WERI-Rb-1 (cell line): Measurements from ENCODE around the gene TEDC1.

Experiments
- DNase-seq: peaks from one replicate; pipeline ENCODE4 v3.0.0-alpha.2; 2020
- H3K27ac ChIP-seq: fragments of 250-450 bp; sonication (Bioruptor Pico); 2 replicates; pipeline ENCODE4 v1.5.1; 2020; ENCODE audit warnings: mild to moderate bottlenecking, moderate library complexity
- H3K27me3 ChIP-seq: fragments of 250-450 bp; sonication (Bioruptor Pico); 2 replicates; pipeline ENCODE4 v1.5.1; 2021; ENCODE audit warnings: mild to moderate bottlenecking, low read depth, moderate library complexity; ENCODE audit not compliant: insufficient read depth, severe bottlenecking
- H3K36me3 ChIP-seq: fragments of 250-450 bp; sonication (Bioruptor Pico); 2 replicates; pipeline ENCODE4 v1.5.1; 2020; ENCODE audit warnings: mild to moderate bottlenecking, moderate library complexity
- H3K4me3 ChIP-seq: 2 replicates; pipeline ENCODE4 v1.5.1; 2011; ENCODE audit warnings: low read depth, mild to moderate bottlenecking, control low read depth, low read length
- H3K9me3 ChIP-seq: fragments of 250-450 bp; sonication (Bioruptor Pico); 2 replicates; pipeline ENCODE4 v1.5.1; 2021; ENCODE audit warnings: mild to moderate bottlenecking, moderate library complexity; ENCODE audit not compliant: severe bottlenecking
- TF ChIP-seq, protein P1 (sequence below): IDR thresholded peaks from 2 replicates; pipeline ENCODE4 v1.5.1; 2011; ENCODE audit warnings: low read depth, mild to moderate bottlenecking, control low read depth, inconsistent platforms, low read length

TEDC1 gene

DNA sequence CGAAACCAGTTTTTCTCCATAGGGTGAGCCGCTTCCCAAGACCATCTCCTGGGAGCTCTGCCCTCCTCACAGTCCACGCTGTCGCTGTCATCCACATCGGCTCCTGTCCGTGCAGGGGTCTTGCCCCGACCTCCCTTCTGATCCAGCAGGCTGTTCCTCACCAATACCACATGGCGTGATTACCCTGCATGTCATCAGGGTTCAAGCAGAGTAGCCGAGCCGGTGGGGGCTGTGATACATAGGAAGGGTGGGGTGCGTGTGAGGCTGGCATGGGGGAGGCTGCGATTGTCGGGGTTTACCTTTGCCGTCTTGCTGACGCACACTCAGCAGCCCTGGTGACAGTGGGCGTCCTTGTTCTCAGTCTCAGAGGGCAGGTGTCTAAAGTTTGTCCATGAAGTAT lies 17.0 kb downstream of the TEDC1 start:
- Histone ChIP-seq H3K9me3 (no peaks in the 10 kb centered on the region), H3K36me3 (no peaks in the 10 kb centered on the region), H3K27me3 (no peaks in the 10 kb centered on the region), H3K27ac (no peak overlapping the region), H3K4me3 (no peak overlapping the region)
- TF ChIP-seq, protein P1, sequence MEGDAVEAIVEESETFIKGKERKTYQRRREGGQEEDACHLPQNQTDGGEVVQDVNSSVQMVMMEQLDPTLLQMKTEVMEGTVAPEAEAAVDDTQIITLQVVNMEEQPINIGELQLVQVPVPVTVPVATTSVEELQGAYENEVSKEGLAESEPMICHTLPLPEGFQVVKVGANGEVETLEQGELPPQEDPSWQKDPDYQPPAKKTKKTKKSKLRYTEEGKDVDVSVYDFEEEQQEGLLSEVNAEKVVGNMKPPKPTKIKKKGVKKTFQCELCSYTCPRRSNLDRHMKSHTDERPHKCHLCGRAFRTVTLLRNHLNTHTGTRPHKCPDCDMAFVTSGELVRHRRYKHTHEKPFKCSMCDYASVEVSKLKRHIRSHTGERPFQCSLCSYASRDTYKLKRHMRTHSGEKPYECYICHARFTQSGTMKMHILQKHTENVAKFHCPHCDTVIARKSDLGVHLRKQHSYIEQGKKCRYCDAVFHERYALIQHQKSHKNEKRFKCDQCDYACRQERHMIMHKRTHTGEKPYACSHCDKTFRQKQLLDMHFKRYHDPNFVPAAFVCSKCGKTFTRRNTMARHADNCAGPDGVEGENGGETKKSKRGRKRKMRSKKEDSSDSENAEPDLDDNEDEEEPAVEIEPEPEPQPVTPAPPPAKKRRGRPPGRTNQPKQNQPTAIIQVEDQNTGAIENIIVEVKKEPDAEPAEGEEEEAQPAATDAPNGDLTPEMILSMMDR: no peak
- DNase-seq: no peak

DNA sequence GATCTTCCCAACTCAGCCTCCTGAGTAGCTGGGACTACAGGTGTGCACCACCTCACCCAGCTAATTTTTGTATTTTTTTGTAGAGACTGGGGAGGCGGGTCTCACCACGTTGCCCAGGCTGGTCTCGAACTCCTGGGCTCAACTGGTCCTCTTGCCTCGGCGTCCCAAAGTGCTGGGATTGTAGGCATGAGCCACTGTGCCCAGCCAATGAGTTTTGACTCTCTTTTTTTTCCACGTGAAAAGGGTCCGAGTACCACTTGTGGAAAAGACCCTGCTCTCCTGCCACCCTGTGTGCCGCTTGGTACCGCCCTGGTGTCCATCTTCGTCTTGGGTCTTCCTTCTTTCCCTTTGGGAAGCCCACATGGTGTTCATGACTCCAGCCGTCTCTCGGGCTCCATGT lies 17.6 kb downstream of the TEDC1 start:
- Histone ChIP-seq H3K36me3 (no peaks in the 10 kb centered on the region), H3K27ac (no peak overlapping the region), H3K27me3 (no peaks in the 10 kb centered on the region), H3K9me3 (no peaks in the 10 kb centered on the region), H3K4me3 (no peak overlapping the region)
- TF ChIP-seq, protein P1: no peak
- DNase-seq: no peak

DNA sequence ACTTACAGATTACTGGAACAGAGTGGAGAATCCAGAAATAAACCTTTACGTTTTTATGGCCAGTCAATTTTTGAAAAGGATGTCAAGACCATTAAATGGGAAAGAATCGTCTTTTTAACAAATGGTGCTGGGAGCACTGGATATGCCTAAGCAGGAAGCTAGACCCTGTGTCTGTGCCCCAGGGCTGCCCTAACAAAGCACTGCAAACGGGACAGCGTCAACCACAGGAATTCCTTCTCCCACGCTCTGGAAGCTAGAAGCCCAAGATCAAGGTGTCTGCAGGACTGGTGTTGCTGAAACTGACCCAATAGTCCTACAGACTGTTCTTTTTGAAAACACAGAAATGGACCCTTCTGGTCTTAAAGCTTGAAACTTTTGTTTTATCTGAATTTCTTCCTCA lies 26.1 kb downstream of the TEDC1 start:
- H3K27ac ChIP-seq: no peak overlapping the region
- H3K9me3 ChIP-seq: no peaks in the 10 kb centered on the region
- no peak overlapping the region for H3K4me3 ChIP-seq
- no peak for DNase-seq
- TF ChIP-seq, protein P1: no peak
- H3K36me3 ChIP-seq: no peaks in the 10 kb centered on the region
- no peaks in the 10 kb centered on the region for H3K27me3 ChIP-seq

DNA sequence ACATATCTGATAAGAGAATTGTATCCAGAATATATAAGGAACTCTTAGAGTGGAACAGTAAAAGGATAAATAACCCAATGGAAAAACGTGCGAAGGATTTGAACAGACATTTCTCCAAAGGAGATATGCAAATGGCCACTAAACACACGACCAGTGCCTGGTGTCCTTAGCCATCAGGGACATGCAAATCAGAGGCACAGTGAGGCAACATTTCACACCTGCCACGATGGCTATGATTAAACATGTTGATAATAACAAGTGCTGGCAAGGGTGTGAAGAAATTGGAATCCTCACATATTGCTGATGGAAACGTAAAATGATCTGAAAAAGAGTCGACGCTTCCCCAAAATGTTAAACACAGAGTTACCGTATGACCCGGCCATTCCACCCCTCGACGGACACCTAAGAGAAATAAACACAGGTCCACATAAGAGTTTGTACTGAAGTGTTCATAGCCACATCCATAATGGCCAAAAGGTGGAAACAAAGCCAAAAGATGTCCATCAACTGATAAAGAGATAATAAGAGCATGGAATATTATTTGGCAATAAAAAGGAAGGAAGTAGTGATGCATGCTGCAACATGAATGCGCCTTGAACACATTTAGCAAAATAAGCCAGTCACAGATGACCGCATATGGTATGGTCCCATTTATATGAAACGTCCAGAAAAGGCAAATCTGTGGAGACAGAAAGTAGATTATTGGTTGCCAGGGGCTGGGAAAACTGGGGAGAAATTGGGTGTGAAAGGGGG lies 29.1 kb downstream of the TEDC1 start:
- H3K27ac ChIP-seq: no peak overlapping the region
- H3K4me3 ChIP-seq: no peak overlapping the region
- H3K9me3 ChIP-seq: no peaks in the 10 kb centered on the region
- TF ChIP-seq, protein P1: no peak
- H3K36me3 ChIP-seq: no peaks in the 10 kb centered on the region
- H3K27me3 ChIP-seq: no peaks in the 10 kb centered on the region
- DNase-seq: no peak

DNA sequence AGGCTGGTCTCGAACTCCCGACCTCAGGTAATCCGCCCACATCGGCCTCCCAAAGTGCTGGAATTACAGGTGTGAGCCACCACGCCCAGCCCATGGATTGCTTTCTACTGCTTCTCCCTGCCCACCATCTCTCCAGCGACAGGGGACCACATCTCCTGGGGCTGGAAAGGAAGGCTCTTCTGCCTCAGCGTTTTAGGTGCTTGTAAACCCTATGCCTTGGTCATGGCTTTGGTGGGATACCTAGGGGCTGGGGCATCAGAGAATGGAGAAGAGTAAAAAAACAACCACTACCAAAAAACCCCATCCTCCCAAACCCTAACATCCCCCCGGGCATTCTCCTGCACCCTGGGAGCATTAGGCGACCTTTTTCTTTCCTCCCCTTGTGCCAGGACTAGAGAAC lies 34.3 kb downstream of the TEDC1 start:
- no peak for DNase-seq
- no peak overlapping the region for H3K27ac ChIP-seq
- peaks cover 18% of the 10 kb centered on the region for H3K27me3 ChIP-seq
- H3K9me3 ChIP-seq: no peaks in the 10 kb centered on the region
- H3K36me3 ChIP-seq: peaks cover 4% of the 10 kb centered on the region; the same call in 1 of the 2 replicates
- TF ChIP-seq, protein P1: no peak
- H3K4me3 ChIP-seq: no peak overlapping the region
